Kidney (tissue), 14 donors: ENCODE measurements around the gene TRERF1. TPM values are rescaled to one million over a fixed set of nuclear protein-coding genes. Genes with fewer than 3 reads are reported as not detected.
A peak's percentile ranks its signal among the peaks of the same experiment; 100 is the strongest.

Experiments
- DNase-seq, 5 donors: peaks; one replicate each; pipeline ENCODE4 v3.0.0-alpha.2; 2013 to 2020
- FAIRE-seq: peaks from 2 replicates; lab custom pipeline; 2012; peaks lifted over from hg19 to GRCh38; lab: Jason Lieb, UNC
- H3K27ac ChIP-seq, 2 donors: one replicate each; pipeline ENCODE4 v1.7.0; 2013; ENCODE audit warnings: low read depth in 2 of 2, low read length in 2 of 2, inconsistent platforms in 1 of 2
- H3K27me3 ChIP-seq: one replicate; pipeline ENCODE4 v1.7.1; 2013; ENCODE audit warnings: low read length, inconsistent platforms; ENCODE audit not compliant: control insufficient read depth, insufficient read depth
- H3K36me3 ChIP-seq, 3 donors: one replicate each; pipeline versions ENCODE4 v1.7.0 to v1.7.1; 2013; ENCODE audit warnings: low read length in 3 of 3, control low read depth in 1 of 3, inconsistent platforms in 1 of 3; ENCODE audit not compliant: insufficient read depth in 3 of 3, control insufficient read depth in 2 of 3
- H3K4me1 ChIP-seq, 3 donors: one replicate each; pipeline versions ENCODE4 v1.7.0 to v1.7.1; 2013; ENCODE audit warnings: low read length in 3 of 3, inconsistent platforms in 1 of 3, low read depth in 1 of 3; ENCODE audit not compliant: control insufficient read depth in 2 of 3, insufficient read depth in 2 of 3
- H3K4me3 ChIP-seq, 3 donors: one replicate each; pipeline versions ENCODE4 v1.7.0 to v1.8.1; 2013; ENCODE audit warnings: low read length in 3 of 3, control low read depth in 1 of 3, inconsistent platforms in 1 of 3
- H3K9ac ChIP-seq, 3 donors: one replicate each; pipeline versions ENCODE4 v1.7.0 to v1.7.1; 2013; ENCODE audit warnings: low read length in 3 of 3, control low read depth in 1 of 3, inconsistent platforms in 1 of 3
- H3K9me3 ChIP-seq, 3 donors: one replicate each; pipeline versions ENCODE4 v1.7.0 to v1.7.1; 2013; ENCODE audit warnings: low read length in 3 of 3, control low read depth in 1 of 3, inconsistent platforms in 1 of 3; ENCODE audit not compliant: control insufficient read depth in 2 of 3, insufficient read depth in 1 of 3
- CTCF ChIP-seq: IDR thresholded peaks from 3 replicates; pipeline ENCODE4 v1.5.1; 2012; ENCODE audit warnings: mild to moderate bottlenecking, moderate library complexity, borderline replicate concordance; ENCODE audit not compliant: insufficient read depth; ENCODE audit errors: extremely low read depth
- intact Hi-C: fragments of 100-400 bp; cut with DNase I; formaldehyde crosslinking; loops from one replicate; pipeline ENCODE4 v1.11.1; 2022
- polyA plus RNA-seq: library from polyadenylated mRNA; stranded (reverse); fragments of 350-450 nt; fragmentation: Illumina TruSeq; extraction: RNeasy Lipid Tissue Mini Kit (QIAGEN cat#74804); gene quantifications from one replicate; pipeline ENCODE4 v1.2.3, GENCODE V29; 2014; ENCODE audit warnings: low read depth, low replicate concordance; ENCODE audit not compliant: insufficient read depth
- total RNA-seq: library from RNA; stranded (reverse); fragmentation: NEBNext Ultra II Directional; extraction: Animal tissue kit (Norgen Biotek cat#: 25700); gene quantifications from one replicate; pipeline ENCODE4 v1.2.1, GENCODE V29; 2021
- donor health status: control.
- donor health status: control.
- donor health status: control.
- donor health status: control.
- donor health status: control.
- donor health status: DM: yes; HTN: yes; CAD: no.
- donor health status: Normal renal cell carcinoma (clear cell type).

Gene TRERF1
- total and polyA plus RNA-seq, 2 donors from 2014 or later = 1.5 to 8.4 TPM

GRCh38 chr6:42400886-42401612 is 50.7 kb downstream of the TRERF1 start:
- TF ChIP-seq CTCF = no peak
- no peaks in the 10 kb centered on the region for H3K9me3 ChIP-seq
- intact Hi-C loops = no loop called here
- no peak overlapping the region for H3K27ac ChIP-seq
- peaks cover 0 to 2% (median 0%) of the 10 kb centered on the region in 3 donors for H3K4me1 ChIP-seq
- no peak overlapping the region for H3K4me3 ChIP-seq
- H3K36me3 ChIP-seq = no peaks in the 10 kb centered on the region
- DNase-seq = no peak
- H3K27me3 ChIP-seq = no peaks in the 10 kb centered on the region
- H3K9ac ChIP-seq = no peak overlapping the region
- no peak for FAIRE-seq

DNA sequence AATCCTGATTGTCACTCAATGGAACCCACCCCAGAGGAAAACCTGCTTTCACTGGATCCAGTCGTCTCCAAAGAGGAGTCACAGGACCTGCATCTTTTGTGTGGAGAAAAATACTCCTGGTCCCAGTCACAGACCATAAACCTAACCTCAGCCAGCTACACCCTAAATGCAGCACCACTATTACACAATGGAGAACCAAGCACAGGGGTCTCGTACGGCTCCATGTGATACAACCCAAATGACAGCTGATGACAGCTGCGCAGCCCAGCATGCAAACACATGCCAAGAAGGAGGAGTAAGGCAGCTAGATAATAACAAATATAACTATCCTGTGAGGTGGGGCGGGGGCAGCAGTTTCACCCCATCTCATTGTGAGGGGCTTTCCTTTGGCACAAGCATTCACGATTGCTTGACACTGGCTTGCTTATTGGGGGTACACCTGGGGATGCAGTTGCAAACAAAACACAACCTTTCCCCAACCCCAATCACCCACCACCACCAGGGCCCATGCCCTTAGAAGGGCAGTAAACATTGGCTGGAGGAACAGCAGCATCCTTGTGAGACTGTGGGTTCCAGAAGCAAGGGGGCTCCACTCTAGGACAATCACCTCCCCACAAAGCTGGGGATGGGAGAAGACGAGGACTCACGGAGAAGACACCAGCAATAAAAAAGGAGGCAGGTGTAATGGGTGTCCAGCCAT is 51.5 kb downstream of the TRERF1 start:
- FAIRE-seq (no peak), DNase-seq (no peak)
- H3K4me3 ChIP-seq = no peak overlapping the region
- H3K9me3 ChIP-seq = no peaks in the 10 kb centered on the region
- H3K9ac ChIP-seq = no peak overlapping the region
- intact Hi-C loops = no loop called here
- TF ChIP-seq CTCF = no peak
- peaks cover 0 to 2% (median 0%) of the 10 kb centered on the region in 3 donors for H3K4me1 ChIP-seq
- no peak overlapping the region for H3K27ac ChIP-seq
- no peaks in the 10 kb centered on the region for H3K27me3 ChIP-seq
- H3K36me3 ChIP-seq = no peaks in the 10 kb centered on the region

DNA sequence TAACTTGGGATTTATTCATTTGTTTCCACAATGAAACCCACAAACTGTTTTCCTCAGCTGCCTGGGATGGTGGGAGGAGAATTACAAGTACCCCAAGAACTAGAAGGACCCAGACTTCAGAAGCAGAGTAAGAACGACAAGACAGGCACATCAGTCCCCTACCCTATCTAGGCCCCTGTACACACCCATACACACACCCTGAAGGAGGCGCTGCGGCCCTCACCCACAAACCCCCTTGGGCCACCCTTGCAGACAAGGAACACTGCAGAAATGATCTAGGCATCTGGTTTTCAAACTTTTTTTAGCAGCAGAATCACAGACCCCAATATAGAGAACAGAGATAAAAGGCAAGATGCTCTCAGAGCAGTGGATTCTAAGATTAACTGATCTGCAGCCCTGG is 55.0 kb downstream of the TRERF1 start:
- FAIRE-seq (no peak), DNase-seq (peak in 1 of 5 donors; percentile 11)
- Histone ChIP-seq H3K27ac (no peak overlapping the region), H3K4me1 (peaks cover 0 to 8% (median 2%) of the 10 kb centered on the region in 3 donors), H3K9ac (no peak overlapping the region), H3K9me3 (no peaks in the 10 kb centered on the region), H3K4me3 (no peak overlapping the region), H3K27me3 (no peaks in the 10 kb centered on the region), H3K36me3 (no peaks in the 10 kb centered on the region)
- intact Hi-C loops = no loop called here
- TF ChIP-seq CTCF = no peak
